Activated gamma-delta T cell (primary cell): ENCODE measurements around the gene FAP.

Experiments
- DNase-seq: peaks from one replicate; lab custom pipeline; 2025; lab: John Stamatoyannopoulos, UW
- total RNA-seq, 2 donors: gene quantifications; one replicate each; lab custom pipeline; 2026; lab: John Stamatoyannopoulos, UW

The FAP gene, protein sequence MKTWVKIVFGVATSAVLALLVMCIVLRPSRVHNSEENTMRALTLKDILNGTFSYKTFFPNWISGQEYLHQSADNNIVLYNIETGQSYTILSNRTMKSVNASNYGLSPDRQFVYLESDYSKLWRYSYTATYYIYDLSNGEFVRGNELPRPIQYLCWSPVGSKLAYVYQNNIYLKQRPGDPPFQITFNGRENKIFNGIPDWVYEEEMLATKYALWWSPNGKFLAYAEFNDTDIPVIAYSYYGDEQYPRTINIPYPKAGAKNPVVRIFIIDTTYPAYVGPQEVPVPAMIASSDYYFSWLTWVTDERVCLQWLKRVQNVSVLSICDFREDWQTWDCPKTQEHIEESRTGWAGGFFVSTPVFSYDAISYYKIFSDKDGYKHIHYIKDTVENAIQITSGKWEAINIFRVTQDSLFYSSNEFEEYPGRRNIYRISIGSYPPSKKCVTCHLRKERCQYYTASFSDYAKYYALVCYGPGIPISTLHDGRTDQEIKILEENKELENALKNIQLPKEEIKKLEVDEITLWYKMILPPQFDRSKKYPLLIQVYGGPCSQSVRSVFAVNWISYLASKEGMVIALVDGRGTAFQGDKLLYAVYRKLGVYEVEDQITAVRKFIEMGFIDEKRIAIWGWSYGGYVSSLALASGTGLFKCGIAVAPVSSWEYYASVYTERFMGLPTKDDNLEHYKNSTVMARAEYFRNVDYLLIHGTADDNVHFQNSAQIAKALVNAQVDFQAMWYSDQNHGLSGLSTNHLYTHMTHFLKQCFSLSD
- total RNA-seq, result 0.04 to 0.20 reads per million in 2 donors

DNA sequence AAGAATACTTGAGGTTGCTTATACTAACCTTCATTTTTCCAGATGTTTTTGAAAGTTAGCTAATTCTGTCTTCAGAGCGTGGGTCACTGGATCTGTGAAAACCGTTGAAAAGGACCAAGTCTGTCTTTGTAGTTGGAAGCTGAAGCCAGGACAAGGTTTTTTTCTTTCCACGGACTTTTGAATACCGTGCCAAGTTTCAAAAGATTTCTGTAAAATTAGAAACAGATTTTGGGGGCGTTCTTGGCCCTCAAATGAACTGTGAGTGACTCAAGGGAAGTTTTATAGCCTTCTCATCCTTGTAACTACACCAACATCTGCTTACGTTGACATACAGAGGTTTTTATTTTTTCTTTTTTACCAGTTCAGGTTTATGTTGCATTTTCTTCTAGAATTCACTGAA, at the start of gene FAP:
Gene FAP (minus strand): TSS at position 152 of the 400 bp plus-strand sequence. CDS start 118 bp downstream, at position 34.
- DNase-seq, result no peak

DNA sequence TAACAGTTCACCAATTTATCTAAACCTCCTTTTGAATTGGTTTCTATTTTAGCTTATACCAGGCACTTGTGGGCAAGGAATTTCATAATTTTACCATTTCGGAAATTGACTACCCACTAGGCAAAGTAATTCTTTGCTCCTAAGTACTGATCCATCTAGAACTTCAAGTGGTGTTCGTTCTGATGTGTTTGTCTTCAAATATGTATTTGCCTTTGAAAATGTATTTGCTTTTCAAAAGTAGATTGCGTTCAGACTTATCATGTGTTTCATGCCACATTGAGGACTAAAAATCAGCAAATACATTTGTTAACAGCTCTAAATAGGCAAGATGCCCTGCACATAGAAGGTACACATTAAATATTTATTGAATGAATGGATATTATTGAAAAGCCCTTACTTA, 48.5 kb upstream of the FAP start:
- no peak for DNase-seq

DNA sequence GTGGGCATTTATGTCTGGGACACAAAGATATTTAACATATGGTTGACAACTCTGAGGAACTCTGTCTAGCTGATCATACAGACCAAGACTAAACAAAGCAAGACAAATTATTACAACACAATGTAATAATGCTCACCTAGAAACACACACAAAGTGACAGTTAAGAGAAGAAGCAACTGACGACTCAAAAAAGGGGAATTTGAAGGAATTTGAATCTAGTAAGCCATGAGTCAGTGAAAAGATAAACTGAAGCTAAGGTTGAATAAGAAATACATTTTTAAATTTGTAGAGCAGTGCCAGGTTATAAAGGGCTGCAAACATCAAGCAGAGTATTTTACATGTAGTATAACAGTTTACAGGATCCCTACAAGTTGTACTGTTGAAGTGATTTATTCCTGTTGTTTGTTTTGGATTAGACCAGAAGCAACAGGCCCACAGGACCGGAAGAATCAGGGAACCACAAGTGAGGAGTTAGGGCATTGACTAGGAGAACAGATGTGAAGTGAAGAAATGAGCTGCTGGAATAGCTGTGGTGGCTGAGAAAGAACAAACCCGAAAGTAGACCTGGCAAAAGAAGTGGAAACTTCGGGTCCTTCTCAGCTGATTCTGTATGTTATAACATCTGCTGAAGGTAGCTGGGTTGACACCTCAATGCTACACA, 39.6 kb upstream of the FAP start:
- no peak for DNase-seq

DNA sequence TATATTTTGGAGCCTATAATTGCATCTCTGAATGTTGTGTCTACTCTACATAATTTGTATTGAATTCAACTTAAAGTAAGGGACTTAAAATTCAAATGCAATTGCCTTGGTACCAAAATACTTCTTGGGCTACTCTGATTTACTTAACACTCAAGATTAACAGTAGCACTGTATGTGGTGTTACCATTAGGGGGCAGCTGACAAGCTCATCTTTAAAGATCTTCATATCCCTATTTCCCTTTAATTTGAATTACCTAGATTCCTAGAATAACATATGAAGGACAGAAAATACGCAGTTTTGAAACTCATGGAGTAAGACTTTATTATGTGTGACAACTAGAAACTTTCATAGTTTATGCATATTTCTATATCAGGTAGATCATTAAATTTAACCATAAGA, 37.4 kb upstream of the FAP start:
- DNase-seq, result no peak

DNA sequence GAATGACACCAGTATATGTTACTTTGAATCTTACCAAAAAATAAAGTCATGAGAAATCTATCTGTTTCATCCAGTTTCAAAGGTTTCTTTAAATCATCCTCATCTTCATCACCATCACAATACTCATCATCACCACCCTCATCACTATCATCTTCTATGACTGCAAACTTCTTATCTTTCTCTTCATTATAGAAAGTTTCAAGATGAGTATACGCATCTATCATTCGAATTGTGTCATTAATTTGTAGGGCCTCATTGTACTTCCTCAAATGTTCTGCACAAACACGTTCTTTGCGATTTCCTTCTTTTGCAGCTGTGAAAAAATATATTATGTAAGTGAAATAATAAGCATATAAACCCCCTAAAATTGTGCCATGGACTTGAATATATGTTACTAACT, 34.1 kb upstream of the FAP start:
- no peak for DNase-seq

DNA sequence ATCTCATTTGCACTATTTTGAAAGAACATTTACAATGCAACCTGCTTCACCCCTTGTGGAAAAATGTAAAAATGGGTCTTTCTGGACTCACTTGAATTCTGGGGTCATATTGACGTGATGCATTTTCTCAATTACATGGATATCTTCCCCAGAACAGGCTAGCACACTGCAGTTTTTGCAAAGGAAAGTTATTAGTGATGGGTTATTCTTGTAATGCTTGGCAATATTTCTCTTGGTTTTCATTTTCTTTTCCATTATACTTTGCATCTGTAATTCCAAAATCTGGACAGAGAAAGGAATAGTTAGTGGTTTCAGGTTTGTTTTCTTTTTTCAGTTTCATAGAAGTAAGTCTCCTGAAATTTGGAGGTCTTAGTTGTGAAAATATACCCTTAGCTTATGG, 24.8 kb upstream of the FAP start:
- DNase-seq, result no peak

DNA sequence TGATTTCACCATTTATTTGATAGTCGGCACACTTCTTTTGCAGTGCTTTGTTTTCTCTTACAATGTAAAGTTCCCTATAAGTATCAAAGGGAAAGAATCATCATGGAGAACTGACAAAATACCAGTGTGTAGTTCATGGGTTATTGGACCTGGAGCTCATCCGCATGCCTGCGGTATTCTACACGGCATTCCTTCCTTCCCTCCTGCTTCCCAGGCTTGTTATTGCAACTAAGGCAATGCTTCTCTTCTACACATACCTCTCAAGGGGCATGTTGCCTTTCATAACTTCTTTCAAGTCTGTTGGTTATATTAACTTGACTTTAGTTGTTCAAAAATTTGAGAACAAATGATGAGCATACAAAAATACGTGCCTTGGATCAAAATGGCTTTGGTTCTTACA, 24.3 kb upstream of the FAP start:
- no peak for DNase-seq

DNA sequence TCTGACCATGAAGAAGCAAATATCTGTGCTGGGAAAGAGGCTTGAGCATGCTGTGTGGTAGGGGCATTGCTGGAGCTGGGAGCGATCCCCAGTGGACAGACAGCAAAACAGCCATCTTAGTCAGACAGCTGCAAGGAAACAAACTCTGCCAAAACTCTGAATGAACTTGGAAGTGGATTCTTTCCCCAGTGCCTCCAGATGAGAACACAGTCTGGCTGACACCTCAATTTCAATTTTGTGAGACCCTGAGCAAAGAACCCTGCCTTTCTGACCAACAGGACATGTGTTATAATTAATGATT, 23.2 kb upstream of the FAP start:
- no peak for DNase-seq

DNA sequence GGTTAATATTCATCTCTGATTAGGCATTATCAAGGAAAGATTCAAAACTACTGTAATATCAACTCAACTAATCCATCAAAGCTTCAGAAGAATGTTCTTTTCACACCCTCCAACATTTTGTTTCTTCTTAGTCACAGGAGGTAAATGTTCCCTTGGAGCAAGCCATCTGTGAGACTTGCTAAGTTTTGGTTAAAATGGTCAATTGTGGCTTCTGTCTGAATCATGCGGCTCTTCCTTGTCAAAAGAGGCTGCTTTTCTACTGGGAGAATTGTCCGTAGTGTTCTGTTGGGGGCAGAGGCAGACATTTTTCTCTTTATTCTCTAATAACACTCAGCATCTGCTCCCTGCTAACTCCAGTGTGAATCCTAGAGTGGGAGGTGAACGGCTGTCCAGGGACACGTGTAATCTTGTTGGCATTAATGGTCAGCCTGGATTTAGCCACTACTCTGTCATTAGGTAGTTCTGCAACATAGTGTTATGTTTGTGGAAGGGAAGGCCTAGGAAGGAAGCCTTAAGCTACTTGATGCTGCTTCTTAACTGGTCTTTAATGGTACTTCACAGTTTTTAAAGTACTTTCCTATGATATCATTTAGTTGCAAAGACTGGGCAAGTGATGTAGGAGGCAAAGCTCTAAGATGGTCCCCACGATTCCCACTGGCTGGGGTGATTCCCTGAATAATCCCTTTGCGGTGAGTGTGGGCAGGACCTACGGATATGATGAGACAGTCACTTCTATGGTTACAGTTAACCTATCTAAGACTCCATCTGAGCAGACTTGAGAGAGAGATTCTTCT, 22.6 kb upstream of the FAP start:
- no peak for DNase-seq

DNA sequence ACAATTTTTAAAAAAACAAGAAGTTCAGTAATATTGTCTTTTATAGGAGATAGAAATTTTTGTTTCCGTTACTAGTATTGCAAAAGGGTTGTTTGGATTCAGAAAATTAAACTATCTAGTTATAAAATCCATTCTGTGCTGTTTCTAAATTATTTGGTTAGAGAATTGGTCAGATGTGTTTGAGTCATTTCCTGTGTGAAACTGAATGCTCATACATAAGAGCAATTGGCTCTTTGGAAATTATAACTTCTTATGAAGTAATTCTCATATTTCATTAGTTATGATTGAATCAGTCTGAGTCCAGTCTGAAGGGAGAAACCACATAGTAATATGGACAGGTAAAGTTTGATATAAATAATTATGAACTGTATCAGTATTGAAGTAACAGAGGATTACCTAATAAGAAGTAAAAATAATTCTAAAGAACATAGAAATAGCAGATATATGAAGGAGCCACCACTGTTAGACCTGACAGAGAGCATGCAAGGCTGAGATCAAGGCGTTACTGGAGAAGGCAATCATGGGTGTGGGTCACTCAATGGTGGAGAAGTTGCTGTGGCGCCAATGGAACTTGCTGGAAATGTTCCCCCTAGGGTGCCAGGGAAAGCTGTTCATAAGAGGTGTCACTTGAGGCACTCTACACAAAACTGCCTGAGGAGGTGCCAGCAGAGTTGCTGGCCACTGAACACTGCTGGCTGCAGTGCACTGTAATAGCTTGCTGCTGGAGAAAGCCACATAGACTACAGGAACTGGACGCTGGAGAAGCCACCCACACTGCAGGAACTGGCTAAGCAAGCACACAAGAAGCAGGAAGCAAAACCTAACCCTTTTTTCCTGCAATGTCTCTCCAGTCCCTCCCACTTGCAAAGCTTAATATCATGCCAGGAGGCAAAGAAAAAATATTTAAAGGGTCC, 18.0 kb upstream of the FAP start:
- no peak for DNase-seq

DNA sequence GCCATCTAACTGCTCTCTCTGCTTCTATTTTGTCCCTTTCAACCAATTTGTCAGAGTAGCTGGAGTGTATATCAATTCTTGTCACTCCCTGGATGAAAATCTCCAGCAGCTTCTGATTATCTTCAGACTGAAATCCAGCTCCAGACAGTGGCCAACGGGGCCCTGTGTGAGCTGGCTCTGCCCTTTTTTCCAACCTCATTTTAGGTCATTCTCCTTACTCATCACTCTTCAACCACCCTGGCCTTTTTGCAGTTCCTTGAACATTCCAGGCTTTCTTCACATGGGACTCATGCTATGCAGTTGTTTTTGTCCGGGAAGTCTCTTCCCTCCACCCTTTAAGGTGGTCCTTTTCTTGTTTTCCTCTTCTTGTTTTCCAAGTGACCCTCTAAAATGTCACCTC, 15.4 kb upstream of the FAP start:
- no peak for DNase-seq

DNA sequence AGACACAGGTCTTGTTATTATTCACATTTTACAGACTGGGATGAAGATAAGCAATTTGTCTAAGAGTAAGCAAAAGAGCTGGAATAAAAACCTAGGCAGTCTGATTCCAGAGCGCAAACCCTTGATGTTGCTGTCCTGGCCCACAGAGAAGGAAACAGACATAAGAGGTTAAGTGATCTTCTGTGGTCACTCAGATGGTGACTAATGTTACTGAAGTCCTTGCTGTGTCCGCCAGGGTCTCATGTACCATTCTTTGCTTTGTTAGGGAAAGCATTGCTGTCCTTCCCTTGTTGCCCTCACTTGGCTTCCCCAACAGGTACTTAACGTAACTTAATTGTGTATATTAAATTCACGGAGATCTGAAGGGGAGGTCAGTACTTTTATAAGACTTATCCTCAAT, 14.9 kb upstream of the FAP start:
- DNase-seq, result no peak

DNA sequence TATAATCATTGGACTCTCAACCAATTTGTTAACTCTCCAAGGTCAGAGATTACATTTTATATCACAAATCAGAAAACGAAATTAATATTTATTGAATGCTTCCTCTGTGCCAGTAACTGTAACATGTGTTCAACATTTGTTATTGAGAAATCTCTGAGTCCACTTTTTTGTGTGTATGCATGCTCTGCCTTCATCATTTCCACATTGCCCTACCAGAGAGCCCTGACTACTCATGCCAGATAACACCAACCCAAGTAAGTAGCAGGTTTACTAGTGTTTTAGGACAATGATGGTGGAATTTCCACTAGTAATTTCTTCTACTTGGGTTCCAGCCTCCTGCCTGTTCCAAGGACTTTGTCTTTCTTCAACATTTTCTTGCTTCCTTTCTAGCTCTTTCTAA, 14.2 kb upstream of the FAP start:
- DNase-seq, result no peak

DNA sequence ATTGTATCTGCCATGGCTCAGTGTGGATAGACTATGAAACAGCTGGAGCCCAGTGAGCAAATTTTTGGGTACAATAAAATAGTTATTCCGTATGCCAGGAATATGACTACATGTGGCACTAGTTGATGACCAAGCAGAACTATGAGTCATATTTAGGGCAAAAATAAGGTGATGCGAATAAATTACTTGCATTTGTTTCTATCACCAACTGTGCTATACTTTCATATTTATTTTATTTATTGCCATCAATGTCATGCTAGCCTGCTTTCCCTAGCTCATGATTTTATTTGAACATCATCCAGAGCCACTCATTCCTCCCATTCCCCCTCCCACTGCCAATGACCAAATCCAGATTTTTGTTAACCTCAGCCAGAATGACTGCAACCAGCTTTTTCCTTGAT, 13.3 kb upstream of the FAP start:
- DNase-seq, result no peak

DNA sequence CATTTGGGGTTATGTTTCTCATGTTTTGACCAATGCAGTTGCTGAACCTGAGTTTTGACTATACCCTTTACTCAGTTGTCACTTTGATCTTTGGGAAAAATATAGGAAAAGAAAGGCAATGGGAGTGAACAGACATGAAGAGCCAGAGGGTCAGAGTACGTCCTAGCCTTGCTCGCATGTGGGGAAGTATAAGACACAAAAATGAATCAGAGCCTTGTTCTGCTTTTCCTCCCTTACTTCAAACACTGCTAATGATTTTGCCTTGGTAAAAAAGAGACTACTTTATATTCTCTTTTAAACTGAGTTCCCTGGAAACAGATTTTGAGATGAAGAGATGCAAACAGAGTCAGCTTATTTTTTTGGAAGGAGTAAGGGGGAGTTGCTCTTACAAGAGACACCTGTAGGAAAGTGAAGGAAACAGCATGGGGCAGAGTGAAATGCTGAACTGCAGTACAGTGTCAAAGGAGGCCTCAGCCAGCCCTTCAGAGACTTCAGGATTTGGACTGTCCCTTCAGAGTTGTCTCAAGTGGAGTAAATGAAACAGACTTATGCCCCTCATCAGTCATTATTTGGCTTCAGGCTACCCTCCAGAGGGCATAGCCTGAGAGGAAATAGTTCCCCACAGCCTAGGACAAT, 11.1 kb upstream of the FAP start:
- no peak for DNase-seq

DNA sequence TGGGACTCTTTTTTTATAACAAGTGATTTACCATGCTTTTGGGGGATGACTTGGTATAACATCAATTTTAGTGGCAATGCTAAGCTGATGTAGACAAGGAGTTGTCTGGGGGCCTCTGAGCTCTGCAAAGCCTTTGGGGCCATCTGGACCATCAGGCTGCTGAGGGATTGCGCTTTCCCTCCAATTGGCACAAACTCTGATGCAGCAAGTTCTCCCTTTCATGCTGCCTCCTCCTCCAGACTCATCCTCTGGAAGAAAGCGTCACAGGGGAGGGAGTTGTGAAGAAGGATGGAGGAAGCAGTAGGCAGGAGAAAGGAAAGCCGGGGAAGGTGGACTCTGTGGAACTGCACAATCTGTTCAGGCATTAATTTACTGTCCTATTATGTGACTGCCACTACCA, 10.2 kb upstream of the FAP start:
- no peak for DNase-seq

DNA sequence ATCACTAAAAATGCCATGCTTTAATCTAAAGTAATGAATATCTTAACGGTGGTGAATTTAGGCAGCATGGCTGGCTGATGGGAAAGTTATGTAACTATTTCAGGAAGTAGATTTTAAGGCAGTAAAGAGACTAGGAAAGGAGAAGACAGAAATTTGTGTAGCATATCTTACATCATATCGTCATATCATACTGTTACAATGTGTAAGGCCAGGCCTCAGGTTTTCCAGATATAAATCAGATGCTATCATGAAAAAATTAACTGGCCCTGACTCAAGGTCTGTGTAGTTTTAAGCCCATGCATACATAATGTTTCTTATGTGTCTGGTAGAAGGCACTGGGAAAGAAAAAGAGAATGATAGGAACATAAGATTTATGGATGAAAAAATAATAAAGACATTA, 8.9 kb upstream of the FAP start:
- no peak for DNase-seq

DNA sequence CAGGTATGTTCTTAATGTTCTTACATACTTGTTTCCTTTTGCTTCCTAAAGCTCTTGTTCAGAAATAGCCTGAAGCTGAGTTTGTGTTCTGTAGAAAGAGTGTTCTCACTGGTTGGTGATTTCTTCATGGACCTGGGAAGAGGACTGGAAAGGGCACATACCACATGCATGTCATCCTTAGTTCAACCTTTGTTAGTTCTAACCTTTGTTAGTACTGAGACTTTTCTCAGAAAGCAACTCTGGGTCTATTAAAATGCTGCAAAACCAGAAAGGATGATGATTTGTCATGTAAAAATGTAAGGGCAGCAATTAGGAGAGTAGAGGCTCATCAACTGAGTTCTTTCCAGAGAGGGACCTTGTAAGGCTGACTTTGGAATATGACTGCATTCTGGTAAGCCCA, 2.5 kb upstream of the FAP start:
- DNase-seq, result no peak

DNA sequence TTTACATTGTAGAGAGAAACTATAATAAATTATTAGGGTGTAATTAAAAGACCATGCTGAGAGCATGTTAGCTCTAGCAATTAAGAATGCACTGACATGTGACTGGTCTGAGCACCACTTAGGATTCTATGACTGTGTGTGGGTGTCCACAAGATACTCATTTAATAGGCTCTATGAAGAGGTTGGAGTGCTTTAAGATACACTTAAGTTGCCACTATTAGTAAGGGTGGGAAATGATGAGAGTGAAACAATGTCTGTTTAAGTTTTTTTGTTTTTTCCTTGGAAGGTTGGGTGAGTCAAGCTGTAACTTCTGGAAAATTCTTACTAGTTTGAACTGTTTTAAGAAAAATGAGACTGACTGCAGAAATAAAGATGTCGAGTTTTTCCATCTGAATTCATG, 1.8 kb upstream of the FAP start:
- no peak for DNase-seq

DNA sequence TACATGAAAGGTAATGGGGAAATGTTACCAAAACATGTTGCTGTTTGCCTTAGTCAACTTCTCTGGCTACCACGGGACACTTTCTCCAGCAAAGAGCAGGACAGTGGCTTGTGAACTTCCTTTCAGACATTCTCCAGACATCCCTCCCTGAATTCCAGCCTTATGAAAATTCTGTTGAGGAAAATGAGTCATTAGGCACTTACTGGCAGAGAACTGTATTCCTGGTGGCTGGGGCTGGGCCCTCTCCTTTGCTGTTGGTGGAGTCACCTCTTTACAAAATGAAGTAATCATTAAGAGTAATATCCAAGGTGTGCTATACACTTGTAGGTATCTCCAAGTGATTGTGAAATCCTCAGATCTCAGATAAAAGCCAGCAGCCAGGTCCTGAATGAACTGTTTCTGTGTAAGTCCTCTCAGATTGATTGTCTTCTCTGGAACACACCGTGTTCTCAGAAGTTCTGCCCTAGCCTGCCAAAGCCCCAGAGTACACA, 1.3 kb upstream of the FAP start:
- DNase-seq, result no peak

DNA sequence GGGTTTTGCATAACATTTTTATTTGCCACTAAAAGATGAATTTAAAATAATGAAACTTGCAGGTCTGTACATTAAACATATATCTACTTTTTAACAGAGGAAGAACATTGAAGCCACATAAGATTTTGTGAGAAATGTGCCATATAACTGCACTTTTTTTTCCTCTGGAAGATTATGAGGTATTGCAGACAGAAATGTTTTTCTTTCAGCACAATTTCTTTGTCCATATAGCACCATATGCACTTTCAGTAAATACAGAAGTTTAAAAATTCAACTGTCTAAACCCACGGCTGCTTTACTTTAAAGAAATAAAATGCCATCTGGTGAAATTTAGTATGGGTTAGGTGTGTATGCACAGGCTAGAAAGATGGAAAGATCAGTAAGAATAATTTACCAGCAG, 470 bp upstream of the FAP start:
- no peak for DNase-seq
